Activated CD4-positive, alpha-beta T cell treated with anti-CD3 and anti-CD28 coated beads, Interleukin-2, amount 50 U/mL, for 16 hours (primary cell): Measurements from ENCODE around the gene ENPP3.
"Not testable (repeated sequence)": the region's sequence is repeated elsewhere in the genome, so short reads cannot be mapped to it uniquely, and the experiment has no call there.

Experiments used
- DNase-seq: peaks from one replicate; pipeline ENCODE4 v3.0.0-alpha.2; 2020

The ENPP3 gene

GRCh38 chr6:131739136-131739535 is 102.0 kb downstream of the ENPP3 start:
- DNase-seq = no peak

DNA sequence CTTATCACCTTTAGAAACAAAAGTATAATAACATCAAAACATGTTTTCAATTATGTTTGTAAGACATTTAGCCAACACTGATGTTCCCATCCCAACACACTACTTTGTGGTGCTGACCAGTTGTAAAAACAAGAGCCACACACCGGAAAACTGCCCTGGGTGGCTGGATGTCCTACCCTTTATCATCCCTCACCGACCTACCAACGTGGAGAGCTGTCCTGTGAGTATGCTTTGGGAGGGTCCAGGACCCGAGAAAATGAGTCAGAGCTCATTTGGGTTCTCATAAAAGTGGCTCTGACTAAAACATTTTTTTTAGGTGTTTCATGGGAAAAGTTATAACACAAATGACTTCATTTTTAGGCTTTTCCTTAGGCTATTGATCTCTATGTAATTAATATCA is 103.1 kb downstream of the ENPP3 start:
- DNase-seq = no peak

GRCh38 chr6:131741688-131742393 is 104.7 kb downstream of the ENPP3 start:
- DNase-seq = no peak

DNA sequence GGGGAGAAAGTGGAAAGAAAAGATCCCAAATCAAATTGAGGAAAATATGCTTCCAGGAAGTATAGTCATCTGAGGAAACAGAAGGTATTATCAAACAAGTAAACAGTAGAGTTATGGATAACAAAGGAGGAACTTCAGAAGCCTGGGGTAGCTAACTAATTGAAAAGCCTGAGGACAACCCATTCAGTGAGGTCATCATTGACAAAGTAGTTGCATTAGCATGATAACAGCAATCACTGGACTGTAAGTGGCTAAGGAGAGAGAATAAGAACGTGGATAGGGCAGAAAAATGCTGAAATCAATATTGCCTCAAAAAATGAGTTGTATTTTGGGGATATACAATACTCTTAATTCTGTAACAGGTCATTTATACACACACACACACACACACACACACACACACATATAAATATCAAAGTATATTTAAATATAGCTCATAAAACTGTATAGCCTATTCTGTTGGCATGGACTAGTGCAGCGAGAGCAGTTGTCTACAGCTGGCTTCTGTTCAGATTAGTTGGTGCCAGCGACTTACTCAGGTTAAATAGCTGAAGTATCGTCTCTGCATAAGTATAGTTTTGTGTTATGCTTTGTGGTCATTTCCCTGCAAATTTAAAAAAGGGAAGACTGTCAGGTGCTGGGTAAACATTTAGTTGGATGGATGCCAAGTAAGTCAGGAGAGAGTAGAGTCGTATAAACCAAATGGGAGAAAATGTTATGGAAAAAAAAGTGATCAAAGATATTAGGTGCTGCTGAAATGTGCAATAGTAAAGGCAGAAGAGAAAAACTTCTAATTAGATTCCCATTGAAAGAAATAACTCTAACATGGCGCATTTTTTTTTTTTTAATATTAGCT is 107.6 kb downstream of the ENPP3 start:
- DNase-seq = no peak

DNA sequence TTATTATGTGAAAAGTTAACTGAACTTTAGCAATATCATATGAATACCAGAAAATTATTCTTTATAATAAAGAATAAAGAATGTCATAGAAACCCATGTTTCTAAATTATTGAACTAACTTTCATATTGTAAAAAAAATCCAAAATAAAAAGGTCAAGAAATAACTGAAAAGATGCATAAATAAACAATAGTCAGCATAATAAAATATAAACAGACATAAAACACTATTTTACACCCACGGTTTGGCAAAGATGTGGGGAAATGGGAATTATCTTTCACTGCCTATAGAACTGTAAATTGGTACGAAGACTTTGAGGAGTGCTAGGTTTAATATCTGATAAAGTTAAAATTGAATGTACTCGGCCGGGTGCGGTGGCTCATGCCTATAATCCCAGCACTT is 108.4 kb downstream of the ENPP3 start:
- DNase-seq = no peak

- no peak for DNase-seq
Observed at GRCh38 chr6:131747821-131748353, 110.8 kb downstream of the ENPP3 start.

- DNase-seq = no peak
Observed at GRCh38 chr6:131749023-131749422, 111.9 kb downstream of the ENPP3 start.

- not testable (repeated sequence) for DNase-seq
Observed at GRCh38 chr6:131751012-131751715, 114.1 kb downstream of the ENPP3 start.

GRCh38 chr6:131754088-131754487 is 117.0 kb downstream of the ENPP3 start:
- no peak for DNase-seq

GRCh38 chr6:131754715-131755567 is 117.8 kb downstream of the ENPP3 start:
- no peak for DNase-seq

DNA sequence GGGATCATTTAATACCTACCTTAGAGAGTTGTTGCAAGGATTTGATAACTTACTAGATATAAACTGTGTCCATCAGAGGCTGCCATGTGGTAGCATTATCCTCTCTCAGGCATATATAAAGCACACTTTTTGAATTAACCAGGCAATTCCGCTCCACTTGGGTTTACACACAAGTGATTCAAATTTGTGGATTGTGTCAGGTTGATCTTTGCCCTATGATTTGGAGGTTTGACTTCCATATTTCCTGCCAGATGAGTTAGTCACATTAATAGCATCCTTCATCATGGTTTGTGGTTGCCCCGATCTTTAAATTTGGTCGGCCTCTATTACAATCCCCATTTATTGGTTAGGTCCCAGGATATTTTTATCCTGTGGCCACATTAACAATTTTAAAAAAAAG is 118.5 kb downstream of the ENPP3 start:
- DNase-seq = no peak

DNA sequence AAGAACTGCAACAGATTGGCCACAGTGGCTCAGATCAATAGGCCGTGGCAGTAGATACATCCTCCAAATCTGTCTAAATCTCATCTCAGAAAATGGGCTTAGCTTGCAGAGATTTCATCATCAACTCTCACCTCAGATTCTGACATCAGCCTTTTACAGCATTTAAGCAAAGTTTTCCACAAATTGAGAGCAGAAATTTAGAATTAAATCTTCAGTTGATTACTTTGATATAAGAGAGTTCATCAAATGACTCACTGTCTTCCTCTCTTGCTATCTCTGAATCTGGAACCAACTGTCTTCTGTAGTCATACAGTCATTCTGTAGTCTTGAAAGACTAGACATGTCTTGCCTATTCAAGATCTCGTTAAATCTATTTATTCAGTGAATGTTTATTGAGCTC is 118.9 kb downstream of the ENPP3 start:
- no peak for DNase-seq

- DNase-seq = no peak
Observed at GRCh38 chr6:131758920-131759319, 121.8 kb downstream of the ENPP3 start.

GRCh38 chr6:131761060-131761761 is 124.1 kb downstream of the ENPP3 start:
- DNase-seq = no peak

DNA sequence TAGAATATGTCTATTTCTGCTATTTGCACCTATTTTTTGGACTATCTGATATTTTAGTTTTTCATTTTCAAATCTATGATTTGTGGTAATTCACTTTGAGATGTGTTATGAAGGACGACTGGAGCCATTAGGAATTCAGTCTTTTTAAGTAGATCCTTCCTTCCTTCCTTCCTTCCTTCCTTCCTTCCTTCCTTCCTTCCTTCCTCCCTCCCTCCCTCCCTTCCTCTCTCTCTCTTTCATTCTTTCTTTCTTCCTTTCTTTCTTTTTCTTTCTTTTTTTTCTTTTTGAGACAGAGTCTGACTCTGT is 124.6 kb downstream of the ENPP3 start:
- no peak for DNase-seq

GRCh38 chr6:131762984-131763383 is 125.9 kb downstream of the ENPP3 start:
- no peak for DNase-seq

- no peak for DNase-seq
Observed at GRCh38 chr6:131763749-131764148, 126.6 kb downstream of the ENPP3 start.

DNA sequence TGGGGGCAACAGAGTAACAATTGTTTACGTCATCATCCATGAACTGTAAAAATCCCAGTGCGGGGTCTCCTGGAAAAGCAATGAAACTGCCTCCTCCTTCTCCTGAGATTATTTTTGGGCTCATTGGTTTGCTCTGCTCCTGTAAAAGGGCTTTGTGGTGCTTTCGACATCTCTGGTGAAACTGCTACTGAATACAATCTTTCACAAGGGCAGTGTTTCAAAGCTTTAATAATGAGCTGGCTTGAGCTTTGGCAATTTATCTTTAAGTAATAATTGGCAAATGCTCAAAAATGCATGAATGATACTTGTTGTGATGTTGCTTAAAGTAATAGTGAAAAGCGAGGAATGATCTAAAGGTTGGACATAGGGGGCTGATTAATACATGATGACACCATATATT is 127.2 kb downstream of the ENPP3 start:
- no peak for DNase-seq

DNA sequence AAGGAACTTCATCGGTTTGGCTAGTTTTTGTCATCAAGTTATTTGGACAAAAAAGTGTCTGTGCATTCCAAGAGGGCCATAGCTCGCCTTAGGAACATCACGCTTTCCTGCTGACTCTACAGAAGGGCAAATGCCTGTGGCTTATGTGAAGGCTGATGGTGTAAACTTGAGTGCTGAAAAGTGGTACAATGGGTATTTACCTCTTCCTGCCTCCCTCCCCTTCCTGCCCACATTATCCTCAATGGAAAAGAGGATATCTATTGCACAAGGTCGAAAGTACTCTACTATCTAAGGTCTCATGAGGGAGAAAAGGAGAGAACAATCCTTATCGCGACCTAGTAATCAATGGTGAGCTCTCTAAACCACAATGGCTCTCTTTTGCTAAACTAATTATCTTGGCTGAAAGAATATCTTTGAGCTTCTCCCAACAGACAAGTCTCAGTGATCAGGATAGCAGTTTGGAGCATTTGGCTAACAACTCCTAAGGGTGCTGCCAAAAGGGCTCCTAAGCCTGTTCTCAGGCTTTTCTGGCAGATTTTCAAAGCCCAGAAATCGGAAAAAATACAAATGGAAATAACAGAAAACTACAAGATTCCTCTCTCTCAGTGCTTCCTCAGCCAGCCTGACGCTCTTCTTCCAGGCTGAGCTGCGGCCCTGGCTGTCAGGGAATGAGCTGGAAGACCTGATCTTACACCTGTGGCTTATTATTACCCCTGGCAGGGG is 128.1 kb downstream of the ENPP3 start:
- DNase-seq = no peak

DNA sequence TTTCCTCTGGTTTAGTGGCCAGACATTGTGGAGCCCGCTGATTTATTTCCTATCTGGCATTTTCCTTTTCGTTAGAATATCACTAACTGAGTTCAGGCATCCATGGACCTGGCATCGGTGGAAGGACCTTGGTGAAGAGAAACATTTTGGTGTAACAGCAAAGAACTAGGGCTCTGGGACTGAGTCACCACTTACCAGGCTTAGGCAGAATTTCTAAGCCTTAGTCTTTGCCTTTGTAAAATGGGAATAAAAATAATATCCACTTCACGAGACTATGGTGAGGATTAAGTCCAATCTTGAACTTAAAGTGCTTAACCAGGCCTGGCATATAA is 128.7 kb downstream of the ENPP3 start:
- DNase-seq = no peak

DNA sequence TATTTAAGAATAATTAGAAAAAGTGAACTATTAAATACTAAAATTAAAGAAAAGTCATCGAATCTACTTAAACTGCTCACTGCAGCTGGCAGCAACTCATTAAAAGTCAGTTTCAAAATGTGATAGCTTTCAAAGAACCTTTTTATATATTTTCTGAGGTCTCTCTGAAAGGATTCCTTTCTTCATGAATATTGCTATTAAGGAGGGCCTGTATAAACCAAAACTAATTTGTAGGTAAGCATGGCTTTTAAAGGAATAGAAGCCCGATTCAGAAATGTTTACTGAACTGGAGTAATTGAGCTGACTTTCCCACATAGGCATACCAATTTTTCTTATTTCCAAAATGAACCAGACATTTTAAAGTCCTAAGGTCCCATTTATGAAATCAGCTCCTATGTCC is 129.5 kb downstream of the ENPP3 start:
- no peak for DNase-seq

- DNase-seq = no peak
Observed at GRCh38 chr6:131768964-131769363, 131.9 kb downstream of the ENPP3 start.
